HG03045 (cell line): ENCODE measurements around the gene GATM.
"Not testable (repeated sequence)": the region's sequence is repeated elsewhere in the genome, so short reads cannot be mapped to it uniquely, and the experiment has no call there.

Source experiments
- ATAC-seq: cut with Tn5 transposase; IDR thresholded peaks from one replicate; pipeline ENCODE4 v1.9.1; 2021; ENCODE audit warnings: mild to moderate bottlenecking, moderate library complexity; ENCODE audit not compliant: unreplicated experiment

GATM gene

DNA sequence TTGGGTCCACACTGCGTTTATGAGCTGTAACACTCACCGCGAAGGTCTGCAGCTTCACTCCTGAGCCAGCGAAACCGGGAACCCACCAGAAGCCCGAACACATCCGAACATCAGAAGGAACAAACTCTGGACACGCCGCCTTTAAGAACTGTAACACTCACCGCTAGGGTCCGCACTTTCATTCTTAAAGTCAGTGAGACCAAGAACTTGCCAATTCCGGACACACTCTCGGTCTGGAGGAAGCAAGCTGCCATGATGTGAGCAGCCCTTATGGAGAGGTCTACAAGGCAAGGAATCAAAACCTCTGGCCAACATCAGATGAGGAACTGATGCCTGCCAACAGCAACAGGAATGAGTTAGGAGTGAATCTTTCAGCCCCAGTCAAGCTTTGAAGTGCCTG, 63.4 kb downstream of the GATM start:
- ATAC-seq, result no peak

DNA sequence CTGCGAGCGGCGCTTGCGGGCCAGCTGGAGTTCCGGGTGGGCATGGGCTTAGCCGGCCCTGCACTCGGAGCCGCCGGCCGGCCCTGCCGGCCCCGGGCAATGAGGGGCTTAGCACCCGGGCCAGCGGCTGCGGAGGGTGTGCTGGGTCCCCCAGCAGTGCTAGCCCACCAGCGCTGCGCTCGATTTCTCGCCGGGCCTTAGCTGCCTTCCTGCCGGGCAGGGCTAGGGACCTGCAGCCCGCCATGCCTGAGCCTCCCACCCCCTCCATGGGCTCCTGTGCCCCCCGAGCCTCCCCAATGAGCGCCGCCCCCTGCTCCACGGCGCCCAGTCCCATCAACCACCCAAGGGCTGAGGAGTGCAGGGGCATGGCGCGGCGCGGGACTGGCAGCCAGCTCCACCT, 64.2 kb downstream of the GATM start:
- not testable (repeated sequence) for ATAC-seq
